ENCODE measurements around the gene RNU6-1. TPM values are rescaled to one million over a fixed set of nuclear protein-coding genes. Genes with fewer than 3 reads are reported as not detected.

RNU6-1 gene
- total RNA-seq, 2 donors from 2014 or later: not detected

DNA sequence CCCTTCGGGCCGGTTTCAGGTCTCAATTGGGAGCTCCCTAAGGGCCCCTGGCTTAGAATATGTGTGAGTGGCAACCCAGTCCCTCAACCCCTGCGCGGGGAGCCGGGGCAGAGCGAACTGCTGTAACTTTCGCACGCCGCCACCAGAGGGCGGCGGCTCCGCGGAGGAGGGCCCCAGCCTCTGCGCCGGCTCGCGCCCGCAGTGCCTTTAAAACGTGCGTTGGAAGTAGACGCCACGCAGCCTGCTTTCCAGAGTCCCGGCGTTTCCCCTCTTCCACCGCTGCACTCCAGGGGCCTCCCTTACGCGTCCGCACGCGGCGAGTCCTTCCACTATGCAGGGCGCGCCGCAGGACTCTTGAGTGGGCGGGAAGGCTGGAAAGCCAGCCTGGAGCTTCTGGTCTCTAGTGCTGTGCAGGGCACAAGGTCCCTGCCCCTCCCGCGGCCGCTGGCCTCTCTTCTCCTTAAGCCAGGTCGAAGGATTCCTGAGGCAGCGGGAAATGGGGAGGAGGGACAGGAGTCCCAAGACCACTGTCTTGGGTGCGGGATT lies 23.7 kb upstream of the RNU6-1 start:
- intact Hi-C loops (cut with DNase I): loop anchor here (1.0 to 2.0 kb wide), 2 partner anchors 291 to 292 kb away; no protein-coding TSS in a partner anchor
- peak; percentile 96 to 98 for ATAC-seq
- peak; percentile 86 for DNase-seq

DNA sequence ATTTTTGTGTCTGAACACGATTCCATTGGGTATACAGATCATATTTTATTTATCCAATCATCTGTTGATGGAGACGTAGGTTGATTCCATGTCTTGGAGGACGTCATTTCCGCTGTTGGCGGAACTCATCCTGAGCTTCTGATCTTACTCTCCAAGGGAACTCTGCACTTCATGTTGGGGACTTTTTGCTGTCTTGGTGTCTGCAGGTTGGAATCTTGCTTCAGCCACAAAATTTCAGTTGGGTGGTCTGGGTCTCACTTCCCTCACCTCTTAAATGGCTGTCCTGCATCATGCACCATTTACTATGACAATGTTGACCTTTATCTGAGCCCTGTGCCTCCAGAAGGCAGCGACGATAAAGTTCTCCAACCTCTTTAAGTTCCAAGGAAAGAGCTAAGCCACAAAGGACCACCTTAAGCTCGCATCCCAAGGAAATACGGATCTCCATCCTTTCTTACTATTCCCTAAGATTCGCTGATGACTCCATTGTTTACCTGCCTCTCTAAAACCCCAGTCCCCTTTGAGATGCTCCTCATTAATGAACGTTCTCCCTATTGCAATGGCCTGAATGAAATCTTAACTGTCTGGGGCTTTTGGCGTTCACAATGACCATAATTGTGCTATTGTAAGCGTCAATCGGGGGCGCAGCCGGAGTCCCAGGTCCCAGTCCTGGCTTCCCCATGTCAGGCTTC lies 23.1 kb upstream of the RNU6-1 start:
- intact Hi-C loops (cut with DNase I): loop anchor here (1.0 to 2.0 kb wide), 2 partner anchors 292 kb away; no protein-coding TSS in a partner anchor
- DNase-seq: no peak
- ATAC-seq: peak in 1 of 2 donors; percentile 11

DNA sequence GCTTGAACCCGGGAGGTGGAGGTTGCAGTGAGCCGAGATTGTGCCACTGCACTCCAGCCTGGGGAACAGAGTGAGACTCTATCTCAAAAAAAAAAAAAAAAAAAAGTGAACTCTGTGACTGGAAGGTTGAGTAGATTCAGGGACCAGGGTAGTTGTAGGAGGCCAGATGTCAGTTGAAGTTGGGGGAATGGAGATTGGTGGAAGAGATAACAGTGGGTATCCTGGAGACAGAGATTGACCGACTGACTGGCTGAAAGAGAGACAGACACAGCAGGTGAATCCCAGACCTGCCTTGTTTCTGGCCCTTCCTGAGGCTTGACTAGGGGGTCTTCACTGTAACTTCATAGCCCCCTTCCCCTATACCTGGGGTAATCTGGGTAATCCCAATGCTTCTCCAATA lies 22.1 kb upstream of the RNU6-1 start:
- intact Hi-C loops (cut with DNase I): loop anchor here in 1 of 2 donors (2.0 kb wide), 1 partner anchor 293 kb away; no protein-coding TSS in a partner anchor
- no peak for DNase-seq
- ATAC-seq: no peak

DNA sequence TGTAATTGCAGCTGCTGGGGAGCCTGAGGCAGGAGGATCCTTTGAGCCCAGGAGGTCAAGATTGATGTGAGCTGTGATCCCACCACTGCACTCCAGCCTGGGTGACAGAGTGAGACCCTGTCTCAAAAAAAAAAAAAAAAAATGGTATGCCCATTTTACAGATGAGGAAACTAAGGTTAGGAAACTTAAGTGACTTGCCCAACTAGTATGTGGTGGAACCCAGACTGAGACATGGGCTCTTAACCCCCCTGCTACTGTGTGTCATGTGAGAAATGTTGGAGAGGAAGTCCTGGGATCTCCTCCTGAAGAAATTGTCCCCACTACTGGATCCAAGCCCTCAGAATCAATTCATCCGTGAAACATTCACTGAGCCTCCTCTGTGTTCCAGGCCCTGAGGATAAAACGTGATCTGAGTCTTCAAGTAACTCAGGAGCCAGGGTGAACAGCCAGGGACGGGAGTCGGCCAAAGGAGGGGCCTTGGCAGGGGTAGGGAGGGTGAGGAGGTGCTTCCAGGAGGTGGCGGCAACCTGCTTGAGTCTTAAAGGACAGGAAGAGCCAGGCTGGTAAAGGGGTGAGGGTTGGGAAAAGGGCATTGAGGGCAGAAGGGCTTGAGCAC lies 19.6 kb upstream of the RNU6-1 start:
- intact Hi-C loops (cut with DNase I): no loop called here
- DNase-seq (no peak), ATAC-seq (no peak)

DNA sequence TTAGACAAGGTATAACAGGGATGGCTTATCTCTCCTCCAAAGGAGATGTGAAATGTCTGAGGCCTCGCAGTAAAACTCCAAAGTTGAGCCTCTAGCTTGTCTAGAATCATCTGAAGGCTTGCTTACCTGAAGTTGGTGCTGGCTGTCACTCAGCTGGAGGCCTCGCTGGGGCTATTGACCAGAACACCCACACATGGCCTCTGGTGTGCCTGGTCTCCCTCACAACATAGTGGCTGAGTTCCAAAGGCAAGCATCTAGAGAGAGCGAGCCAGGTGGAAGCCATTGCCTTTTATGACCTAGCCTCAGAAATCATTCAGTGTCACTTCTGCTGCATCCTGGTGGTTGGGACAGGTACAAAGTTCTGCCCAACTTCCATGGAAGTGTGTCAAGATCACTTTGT lies 17.4 kb upstream of the RNU6-1 start:
- no peak for DNase-seq
- intact Hi-C loops (cut with DNase I): no loop called here
- no peak for ATAC-seq

DNA sequence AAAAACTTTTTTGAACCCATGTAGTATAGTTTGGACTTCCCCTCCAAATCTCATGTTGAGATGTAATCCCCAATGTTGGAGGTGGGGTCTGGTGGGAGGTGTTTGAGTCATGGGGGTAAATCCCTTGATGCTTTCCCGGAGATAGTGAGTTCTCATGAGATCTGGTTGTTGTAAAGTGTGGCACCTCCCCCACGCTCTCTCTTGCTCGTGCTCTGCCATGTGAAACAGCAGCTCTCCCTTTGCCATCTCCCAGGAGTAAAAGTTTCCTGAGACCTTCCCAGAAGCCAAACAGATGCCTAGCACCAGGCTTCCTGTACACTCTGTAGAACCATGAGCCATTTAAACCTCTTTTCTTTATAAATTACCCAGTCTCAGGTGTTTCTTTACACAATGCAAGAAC lies 16.0 kb upstream of the RNU6-1 start:
- DNase-seq: no peak
- no peak for ATAC-seq
- intact Hi-C loops (cut with DNase I): no loop called here

DNA sequence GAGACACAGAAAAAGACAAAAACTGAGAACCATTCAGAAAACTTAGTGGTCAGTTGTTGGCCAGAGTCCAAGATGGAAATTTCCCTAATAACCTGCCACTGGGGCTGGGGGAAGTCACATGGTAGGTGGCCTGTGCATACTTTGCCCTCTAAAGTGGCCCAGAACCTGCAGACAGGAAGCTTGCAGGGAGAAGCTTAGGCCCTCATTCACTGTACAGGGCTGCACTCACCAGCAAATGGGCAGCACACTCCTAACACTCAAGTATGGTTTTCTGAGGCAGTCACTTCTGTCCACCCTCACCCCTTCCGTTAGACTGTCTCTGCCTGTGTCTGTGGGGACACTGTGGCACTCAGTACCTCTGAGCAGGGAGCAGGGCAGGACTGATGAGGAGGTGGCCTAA lies 14.5 kb upstream of the RNU6-1 start:
- ATAC-seq: no peak
- DNase-seq: no peak
- intact Hi-C loops (cut with DNase I): no loop called here

DNA sequence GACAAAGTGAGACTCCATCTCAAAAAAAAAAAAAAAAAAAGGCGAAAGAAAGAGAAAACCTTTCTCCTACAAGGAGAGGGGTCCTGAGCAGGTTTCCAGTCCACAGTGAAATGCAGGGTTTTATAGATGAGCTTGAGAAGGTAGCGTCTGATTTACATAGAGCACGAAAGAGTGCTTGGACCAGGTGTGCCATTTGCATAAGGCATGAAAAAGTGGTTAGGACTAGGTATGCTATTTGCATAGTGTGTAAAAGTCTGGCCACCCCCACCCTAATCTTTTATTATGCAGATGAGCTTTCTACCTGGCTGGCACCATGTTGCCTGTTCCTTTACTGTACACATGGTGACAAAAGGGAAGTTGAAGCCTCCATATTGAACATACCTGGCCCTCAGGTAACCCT lies 13.6 kb upstream of the RNU6-1 start:
- intact Hi-C loops (cut with DNase I): no loop called here
- ATAC-seq (no peak), DNase-seq (no peak)

DNA sequence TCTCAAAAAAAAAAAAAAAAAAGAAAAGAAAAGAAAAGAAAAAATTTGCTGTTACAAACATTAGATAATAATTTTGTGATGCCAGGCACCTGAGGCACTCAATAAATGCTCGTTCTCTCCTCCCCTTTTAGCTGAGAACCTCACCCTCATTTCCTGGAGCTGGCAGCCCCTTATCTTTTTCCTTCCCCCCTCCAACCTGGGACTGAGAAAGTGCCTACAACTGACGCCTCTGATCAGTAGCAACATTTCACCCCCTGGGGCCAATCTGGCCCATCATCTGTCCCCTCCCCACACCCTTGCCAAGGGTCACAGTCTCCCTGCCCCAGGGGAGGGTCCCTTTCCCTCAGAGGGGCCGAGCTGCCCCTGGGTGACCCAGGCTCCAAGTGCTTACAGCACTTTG lies 12.6 kb upstream of the RNU6-1 start:
- ATAC-seq (no peak), DNase-seq (no peak)
- intact Hi-C loops (cut with DNase I): no loop called here

DNA sequence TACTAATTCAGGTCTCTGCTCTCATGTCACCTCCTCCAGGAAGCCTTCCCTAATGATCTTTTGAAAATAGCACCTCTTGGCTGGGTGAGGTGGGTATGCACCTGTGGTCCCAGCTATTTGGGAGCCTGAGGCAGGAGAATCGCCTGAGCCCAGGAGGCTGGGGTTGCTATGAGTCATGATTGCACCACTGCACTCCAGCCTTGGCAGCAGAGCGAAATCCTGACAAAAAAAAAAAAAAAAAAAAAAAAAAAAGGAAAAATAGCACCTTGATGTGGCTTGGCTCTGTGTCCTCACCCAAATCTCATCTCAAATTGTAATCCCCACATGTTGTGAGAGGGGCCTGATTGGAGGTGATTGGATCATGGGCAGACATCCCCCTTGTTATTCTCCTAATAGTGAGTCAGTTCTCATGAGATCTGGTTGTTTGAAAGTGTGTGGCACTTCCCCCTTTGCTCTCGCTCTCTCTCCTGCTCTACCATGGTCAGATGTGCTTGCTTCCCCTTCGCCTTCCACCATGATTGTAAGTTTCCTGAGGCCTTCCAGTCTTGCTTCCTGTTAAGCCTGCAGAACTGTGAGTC lies 11.2 kb upstream of the RNU6-1 start:
- DNase-seq: no peak
- ATAC-seq: peak in 1 of 2 donors; percentile 80
- intact Hi-C loops (cut with DNase I): no loop called here

DNA sequence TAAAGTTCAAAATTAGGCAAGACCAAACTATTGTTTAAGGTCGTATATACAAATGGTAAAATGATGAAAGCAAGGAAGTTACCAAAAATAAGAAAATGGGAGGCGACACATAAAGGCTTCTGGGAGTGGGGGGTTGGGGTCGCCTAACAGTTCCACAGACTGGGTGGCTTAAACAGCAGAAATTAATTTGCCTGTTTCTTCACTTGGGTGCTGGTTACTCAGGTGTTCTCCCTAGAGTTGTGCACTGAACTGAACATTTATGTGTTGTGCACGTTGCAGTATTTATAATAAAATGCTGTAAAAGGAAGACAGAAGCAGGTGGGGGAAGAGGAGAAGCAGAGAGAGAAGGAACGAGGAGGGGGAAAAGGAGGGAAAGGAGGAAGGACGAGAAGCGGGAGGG lies 10.5 kb upstream of the RNU6-1 start:
- DNase-seq (no peak), ATAC-seq (no peak)
- intact Hi-C loops (cut with DNase I): no loop called here

DNA sequence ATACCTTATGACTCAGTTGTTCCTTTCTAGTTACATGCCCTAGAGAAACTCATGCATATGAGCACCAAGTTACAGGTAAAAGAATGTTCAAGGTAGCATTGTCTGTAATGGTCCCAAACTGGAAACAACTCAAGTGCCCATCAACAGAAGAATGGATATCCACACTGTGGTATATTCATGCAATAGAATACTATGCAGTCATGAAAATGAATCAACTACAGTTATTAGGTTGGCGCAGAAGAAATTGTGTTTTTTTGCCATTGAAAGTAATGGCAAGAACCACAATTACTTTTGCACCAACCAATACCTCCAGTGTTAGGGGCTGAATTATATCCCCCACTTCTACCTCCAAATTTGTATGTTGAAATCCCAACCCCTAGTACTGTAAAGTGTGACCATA lies 9.7 kb upstream of the RNU6-1 start:
- intact Hi-C loops (cut with DNase I): no loop called here
- ATAC-seq (no peak), DNase-seq (no peak)

DNA sequence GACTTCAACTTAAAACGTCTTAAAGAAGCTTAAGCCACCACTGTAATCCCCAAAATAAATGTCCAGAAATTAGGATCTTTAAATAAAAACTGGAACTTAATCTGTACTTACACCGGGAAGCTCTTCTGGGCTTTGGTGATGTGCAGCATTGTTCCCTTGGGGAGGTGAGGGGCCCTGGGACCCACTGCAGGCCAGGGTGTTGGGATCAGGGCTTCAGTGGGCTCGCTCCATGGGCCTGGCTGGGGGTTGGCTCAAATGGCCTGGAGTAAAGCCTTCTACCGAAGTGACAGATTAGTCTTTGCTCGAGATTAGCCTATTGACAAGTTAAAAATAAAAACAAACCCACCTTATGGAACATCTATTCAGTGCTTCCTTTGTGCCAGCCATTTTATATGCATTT lies 6.1 kb upstream of the RNU6-1 start:
- DNase-seq (no peak), ATAC-seq (no peak)
- intact Hi-C loops (cut with DNase I): no loop called here

DNA sequence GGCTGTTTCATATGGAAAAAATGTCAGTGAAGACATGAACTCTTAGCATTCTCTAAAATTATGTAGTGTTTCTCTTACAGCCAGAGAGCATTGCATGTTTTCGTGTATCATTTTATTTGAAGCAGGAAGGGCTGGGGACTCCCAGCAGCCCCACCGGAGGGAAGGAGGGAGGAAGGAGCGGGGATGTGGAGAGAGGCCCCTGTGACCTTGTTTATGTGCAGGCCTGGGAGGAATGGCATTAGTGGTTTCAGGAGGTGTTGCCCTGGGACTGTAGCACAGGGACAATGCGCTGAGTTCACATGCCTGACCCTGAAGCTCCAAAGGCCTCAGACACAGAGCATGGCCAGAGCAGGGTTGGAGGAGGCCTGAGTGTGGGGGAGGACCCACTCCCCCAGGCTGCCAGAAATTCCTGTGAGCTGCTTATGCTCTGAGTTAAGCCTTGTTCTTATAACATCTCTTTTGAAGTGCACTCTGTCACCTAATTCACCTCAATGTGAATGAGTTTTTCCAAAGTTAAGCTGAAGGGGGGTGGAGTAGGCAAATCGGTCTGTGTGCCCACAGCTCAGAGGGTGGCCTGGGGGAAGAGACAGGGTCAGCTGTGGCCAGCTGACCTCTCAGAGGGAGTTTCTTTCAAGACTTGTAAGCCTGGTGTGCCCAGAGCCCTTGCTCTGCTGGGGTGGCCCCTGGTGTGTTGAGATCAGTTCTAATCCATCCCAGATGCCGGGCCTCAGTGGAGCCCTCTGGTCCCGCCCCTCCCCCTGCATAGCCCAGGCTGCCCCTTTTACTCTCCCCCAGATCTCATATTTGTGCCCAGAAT lies 3.9 kb upstream of the RNU6-1 start:
- intact Hi-C loops (cut with DNase I): no loop called here
- no peak for DNase-seq
- no peak for ATAC-seq

DNA sequence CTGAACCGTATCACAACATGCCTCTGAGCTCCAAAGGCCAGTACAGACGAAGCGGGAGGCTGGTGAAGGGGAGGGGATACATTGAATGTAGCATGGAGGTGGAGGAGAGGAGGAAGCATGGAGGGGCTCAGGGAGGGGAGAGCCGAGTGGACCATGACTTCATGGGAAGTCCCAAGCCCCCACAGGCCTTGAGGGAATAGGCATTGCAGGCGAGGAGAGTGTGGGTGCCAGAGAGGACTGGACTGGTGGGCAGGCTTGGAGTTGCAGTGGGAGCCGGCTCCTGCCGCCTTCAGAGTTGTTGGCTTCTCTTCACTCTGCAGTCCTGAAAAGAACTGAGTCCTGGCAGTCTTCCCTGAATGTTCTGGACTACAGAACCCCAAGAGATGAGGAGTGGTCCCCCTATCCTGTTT lies 3.3 kb upstream of the RNU6-1 start:
- ATAC-seq (no peak), DNase-seq (no peak)
- intact Hi-C loops (cut with DNase I): no loop called here

DNA sequence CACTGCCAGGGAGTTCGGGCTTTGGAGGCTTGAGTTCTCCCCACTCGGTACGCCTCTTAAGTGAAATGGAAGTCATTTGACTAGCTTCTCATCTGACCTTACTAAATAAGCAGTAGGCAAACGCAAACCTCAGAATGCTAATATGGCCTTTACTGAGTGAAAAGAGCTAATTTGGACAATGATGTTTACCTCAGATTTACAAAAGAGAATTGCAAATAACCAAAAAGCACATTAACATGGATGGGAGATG lies 1.6 kb upstream of the RNU6-1 start:
- ATAC-seq (no peak), DNase-seq (no peak)
- intact Hi-C loops (cut with DNase I): no loop called here

DNA sequence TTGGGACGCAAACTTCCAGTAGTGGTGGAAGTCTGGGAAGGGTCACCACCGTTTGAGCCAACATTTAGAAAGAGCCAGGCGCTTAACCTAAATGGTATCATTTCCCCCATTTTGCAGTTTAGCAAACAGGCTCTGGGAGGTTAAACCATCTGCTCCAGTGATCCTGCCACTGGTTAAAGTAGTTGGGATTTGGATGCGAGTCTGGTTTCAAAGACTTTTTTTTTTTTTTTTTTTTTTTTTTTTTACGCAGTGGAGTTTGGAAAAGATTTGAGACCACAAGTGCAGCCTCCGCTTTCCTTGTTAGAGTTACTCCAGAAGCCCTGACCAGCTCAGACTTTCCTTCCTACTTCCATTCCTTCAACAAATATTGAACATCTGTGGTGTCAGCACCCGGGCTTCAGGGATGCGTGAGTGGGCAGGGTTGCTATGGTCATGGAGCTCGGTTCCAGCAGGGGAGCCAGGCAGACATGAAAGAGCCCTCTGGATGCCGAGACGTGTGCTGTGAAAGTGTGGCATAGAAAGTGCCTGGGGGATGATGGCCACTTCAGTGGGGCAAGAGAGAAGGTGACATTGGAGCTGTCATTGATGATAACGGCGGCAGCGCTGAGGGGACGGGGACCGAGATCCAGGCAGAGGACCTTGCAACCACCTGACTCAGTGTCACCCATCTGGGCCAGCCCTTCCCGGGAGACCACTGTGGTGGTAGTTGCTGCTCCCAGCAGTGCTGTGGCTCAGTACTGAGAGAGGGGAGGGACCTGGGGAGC lies 1.1 kb upstream of the RNU6-1 start:
- DNase-seq (no peak), ATAC-seq (peak in 1 of 2 donors; percentile 18)
- intact Hi-C loops (cut with DNase I): no loop called here

DNA sequence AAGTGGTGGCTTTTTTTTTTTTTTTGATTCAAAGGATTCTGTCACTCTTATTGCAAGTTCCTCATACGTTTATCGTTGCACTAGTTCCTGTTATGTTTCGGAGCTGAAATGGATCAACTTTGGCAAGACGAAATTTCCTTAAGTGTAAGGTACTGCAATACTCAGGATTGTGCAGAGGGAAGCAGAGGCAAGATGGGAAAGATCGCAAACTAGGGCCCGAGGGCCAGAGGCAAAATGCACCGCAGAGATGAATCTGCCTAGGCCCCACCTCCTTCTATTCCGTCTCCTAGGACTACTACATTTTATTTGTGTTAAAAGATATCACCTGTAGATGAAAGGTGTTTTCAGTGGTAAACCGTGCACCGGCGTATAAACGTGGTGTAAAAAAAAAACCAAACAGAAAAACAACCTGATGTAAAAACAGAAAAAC lies 331 bp downstream of the RNU6-1 start:
- ATAC-seq: peak; percentile 2 to 29

DNA sequence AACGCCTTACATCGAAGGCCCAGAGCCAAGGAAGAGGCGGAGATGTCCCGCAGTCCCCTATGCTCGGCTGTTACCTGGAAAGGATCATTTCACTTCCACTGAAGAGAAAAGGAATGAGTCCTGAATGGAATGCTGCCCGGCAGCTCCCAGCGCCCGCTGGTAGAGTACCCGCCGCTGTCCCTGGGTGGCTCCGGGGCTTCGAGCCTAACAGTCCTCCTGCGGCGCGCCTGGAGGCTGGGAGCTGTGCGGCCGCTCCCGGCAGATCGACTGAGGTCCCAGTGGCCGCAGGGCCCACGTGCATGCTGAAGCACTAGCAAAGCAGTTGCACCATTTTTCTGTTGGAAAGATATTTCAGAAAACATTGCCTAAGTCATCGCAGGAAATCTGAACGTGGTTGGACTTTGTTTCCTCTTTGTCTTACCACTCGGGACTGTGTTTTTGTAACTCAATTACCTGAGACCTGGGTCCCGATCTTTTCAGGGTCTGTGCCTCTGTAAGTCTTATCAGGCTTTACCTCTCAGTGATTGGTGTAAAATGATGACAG lies 984 bp downstream of the RNU6-1 start:
- ATAC-seq (peak; percentile 55 to 62), DNase-seq (peak; percentile 74)
- intact Hi-C loops (cut with DNase I): loop anchor here in 1 of 2 donors (5.0 to 10.0 kb wide), 3 partner anchors 317 to 894 kb away; partner anchors contain the start of gene C15orf61

More for the DNA sequence above, 331 bp downstream of the RNU6-1 start:
- intact Hi-C loops (cut with DNase I): loop anchor here in 1 of 2 donors (5.0 to 10.0 kb wide), 3 partner anchors 317 to 895 kb away; partner anchors contain the start of gene C15orf61
- DNase-seq: no peak

Data from left cardiac atrium (tissue), 4 donors.